Fibroblast of skin of back (primary cell): ENCODE results near the gene CDC20. TPM values are rescaled to one million over a fixed set of nuclear protein-coding genes. Genes with fewer than 3 reads are reported as not detected.

Source experiments
- DNase-seq: peaks from one replicate; pipeline ENCODE4 v3.0.0-alpha.2; 2013
- polyA plus RNA-seq, 2 experiments: library from polyadenylated mRNA; unstranded; fragments of 120-200 nt; gene quantifications; one replicate each; pipeline ENCODE4 v1.2.1, GENCODE V29; 2013; ENCODE audit not compliant: insufficient read length in 2 of 2

Gene CDC20
- 208 TPM for polyA plus RNA-seq (2013, experiment 1 of 2; ENCODE audit: insufficient read length)
- polyA plus RNA-seq (2013, experiment 2 of 2; ENCODE audit: insufficient read length): 29.4 TPM

DNA sequence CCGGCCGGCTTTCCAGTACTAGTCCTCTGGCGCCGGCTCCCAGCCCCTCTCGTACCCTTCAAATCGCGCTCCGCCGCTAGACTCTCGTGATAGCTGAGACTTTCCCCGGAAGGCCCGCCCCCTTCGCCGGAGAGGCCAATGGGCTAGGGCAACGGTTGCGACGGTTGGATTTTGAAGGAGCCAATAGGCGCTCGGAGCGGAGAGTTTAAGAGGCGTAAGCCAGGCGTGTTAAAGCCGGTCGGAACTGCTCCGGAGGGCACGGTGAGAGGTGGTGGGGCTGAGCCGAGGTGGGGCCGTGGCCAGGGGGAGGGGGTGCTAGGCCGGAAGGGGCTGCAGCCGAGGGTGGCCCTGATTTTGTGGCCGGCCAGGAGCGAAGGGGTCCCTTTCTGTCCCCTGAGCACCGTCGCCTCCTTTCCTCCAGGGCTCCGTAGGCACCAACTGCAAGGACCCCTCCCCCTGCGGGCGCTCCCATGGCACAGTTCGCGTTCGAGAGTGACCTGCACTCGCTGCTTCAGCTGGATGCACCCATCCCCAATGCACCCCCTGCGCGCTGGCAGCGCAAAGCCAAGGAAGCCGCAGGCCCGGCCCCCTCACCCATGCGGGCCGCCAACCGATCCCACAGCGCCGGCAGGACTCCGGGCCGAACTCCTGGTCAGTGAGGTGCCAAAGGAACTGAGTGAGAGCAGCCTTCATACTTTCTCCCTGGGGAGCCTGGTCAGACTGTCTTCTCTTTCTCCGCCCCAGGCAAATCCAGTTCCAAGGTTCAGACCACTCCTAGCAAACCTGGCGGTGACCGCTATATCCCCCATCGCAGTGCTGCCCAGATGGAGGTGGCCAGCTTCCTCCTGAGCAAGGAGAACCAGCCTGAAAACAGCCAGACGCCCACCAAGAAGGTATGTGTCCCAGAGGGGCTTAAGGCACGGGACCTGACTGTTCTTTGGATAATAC is at the start of gene CDC20:
CDC20 (plus strand) TSS at position 236 of the 948 bp plus-strand sequence; CDS start at position 471, 235 bp downstream.
- peak; percentile 97 for DNase-seq

DNA sequence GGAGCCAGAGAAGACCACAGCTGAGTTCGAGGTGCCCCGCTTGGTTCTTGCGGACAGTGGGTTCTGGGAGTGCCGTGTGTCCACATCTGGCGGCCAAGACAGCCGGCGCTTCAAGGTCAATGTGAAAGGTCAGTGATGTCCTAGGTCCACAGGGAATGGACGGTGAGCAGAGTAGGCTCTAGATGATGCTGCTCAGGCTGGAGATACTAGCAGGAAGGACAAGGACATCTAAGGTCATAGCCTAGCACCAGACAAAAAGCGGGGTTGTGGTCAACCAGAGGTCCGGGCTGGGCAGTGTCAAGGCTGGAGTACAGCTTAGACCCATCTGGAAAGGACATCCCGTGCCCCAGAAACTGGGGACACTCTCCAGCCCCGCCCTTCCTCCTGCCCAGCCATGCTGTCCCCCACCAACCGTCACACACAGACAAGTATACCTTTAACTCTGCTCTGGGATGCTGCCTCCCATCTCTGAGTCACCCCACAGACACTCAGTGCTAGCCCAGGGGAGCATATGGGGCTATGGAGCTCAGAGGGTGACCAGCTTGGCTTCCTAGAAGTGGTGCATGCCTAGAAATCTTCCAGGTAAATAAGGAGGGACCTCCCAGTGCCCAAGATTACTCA is 49.3 kb upstream of the CDC20 start:
- no peak for DNase-seq

DNA sequence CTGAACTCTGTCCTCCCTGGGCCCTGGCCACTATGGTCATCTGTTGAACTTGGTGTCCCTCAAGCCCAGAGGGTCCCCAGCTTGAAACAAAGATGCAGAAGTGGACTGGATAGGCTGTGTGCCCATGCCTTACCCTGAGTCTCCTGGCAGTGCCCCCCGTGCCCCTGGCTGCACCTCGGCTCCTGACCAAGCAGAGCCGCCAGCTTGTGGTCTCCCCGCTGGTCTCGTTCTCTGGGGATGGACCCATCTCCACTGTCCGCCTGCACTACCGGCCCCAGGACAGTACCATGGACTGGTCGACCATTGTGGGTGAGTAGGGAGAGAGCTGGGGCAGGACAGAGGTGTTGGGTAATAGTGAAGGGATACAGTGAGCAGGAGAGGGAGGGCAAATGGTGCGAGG is 47.3 kb upstream of the CDC20 start:
- DNase-seq: no peak

DNA sequence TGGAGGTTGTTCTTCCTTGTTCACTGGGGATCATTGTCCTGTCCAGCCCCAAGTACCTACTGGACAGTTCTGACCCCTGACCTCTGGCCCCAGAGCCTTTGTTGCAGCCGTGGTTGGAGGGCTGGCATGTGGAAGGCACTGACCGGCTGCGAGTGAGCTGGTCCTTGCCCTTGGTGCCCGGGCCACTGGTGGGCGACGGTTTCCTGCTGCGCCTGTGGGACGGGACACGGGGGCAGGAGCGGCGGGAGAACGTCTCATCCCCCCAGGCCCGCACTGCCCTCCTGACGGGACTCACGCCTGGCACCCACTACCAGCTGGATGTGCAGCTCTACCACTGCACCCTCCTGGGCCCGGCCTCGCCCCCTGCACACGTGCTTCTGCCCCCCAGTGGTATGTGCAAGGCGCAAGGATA is 46.6 kb upstream of the CDC20 start:
- no peak for DNase-seq

DNA sequence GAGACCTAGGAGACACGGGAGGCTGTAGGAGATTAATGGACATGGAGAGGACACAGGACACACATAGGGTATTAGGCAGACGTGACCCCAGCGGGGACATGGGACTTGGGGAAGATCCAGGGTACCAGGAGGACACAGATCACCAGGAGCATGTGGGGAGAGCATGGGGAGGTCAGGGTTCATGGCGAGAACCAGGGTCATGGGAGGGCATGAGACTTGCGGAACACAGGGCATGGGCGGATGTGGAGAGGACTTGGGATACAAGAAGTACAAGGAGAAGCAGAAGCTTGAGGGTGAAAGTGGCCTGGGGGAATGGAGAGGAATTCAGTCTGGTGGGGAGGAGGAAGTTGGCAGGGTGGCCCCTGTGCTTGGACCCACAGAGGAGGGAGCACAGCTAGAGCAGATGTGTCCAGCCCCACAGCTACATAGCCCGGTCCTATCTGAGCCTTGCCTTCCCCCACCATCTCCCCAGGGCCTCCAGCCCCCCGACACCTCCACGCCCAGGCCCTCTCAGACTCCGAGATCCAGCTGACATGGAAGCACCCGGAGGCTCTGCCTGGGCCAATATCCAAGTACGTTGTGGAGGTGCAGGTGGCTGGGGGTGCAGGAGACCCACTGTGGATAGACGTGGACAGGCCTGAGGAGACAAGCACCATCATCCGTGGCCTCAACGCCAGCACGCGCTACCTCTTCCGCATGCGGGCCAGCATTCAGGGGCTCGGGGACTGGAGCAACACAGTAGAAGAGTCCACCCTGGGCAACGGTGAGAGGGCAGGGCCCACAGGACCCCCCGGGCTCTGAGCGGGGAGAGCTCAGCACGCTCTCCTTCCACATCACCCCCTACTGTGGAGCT is 45.9 kb upstream of the CDC20 start:
- no peak for DNase-seq

DNA sequence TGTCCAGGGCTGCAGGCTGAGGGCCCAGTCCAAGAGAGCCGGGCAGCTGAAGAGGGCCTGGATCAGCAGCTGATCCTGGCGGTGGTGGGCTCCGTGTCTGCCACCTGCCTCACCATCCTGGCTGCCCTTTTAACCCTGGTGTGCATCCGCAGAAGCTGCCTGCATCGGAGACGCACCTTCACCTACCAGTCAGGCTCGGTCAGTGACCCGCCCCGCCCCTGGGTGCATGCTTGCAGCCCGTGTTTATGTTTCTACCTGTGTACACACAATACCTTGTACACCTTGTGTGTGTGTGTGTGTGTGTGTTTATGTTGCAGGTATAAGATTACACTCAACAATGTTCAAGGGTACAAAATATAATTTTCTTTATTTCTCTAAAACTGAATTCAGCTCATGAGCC is 45.0 kb upstream of the CDC20 start:
- no peak for DNase-seq

DNA sequence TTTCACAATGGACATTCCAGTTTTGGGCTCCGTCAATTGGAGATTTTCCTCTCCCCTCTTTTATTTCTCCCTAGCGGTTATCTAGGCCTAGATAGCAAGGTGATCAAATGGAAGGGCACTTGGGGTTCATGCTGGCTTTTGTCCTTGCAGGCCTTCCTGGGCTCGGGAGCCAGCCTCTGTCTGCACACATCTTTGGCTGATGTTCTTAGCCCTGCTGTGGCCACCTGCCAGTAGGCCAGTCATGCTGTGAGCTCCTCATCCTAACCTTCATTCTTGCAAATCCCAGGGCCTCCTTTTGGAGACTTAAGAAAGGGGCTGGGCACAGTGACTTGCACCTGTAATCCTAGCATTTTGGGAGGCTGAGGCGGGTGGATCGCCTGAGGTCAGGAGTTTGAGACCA is 44.5 kb upstream of the CDC20 start:
- no peak for DNase-seq

DNA sequence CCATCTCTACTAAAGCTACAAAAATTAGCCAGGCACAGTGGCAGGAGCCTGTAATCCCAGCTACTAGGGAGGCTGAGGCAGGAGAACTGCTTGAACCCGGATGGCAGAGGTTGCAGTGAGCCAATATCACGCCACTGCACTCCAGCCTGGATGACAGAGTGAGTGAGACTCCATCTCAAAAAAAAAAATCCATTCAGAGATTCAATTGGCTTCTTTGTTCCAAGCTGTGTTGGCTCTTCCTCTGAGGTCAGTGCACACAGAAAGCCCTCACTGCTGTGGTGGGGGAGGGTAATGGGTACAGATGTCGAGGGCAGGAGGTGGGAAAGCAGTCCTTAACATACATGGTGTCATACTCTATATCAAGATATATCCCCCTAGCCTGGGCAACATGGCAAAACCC is 43.3 kb upstream of the CDC20 start:
- DNase-seq: no peak

DNA sequence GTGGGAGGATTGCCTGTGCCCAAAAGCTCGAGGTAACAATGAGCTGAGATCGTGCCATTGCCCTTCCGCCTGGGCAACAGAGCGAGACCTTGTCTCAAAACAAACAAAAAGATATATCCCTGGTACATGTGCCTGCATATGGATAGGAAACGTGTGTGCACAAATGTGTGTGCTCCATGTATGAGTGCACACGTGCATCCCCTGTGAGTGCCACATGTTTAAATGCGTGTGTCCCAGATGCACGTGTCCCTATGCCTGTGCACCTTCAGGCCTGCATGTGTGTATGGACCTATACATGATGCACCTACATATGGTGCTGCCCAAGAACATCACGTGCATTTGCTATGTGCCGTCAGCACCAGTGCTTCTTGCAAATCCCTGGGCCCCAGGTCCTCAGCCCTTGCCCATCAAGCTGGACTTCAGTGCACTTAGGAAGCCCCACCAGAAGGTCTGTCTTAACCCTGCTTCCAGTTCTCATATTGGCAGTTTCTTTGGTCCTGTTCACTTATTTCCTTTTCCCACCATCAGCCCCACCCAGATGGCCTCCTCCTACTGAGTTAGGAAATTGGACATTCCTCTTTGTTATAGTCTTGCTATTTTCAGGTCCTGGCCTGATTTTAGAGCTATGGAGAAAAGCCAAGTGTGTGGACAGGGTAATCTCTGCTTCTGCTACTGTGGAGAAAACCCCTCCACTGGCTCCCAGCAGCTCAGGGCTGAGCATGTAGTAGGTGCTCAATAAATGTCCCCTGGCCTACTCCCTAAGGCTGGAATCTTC is 42.6 kb upstream of the CDC20 start:
- no peak for DNase-seq

DNA sequence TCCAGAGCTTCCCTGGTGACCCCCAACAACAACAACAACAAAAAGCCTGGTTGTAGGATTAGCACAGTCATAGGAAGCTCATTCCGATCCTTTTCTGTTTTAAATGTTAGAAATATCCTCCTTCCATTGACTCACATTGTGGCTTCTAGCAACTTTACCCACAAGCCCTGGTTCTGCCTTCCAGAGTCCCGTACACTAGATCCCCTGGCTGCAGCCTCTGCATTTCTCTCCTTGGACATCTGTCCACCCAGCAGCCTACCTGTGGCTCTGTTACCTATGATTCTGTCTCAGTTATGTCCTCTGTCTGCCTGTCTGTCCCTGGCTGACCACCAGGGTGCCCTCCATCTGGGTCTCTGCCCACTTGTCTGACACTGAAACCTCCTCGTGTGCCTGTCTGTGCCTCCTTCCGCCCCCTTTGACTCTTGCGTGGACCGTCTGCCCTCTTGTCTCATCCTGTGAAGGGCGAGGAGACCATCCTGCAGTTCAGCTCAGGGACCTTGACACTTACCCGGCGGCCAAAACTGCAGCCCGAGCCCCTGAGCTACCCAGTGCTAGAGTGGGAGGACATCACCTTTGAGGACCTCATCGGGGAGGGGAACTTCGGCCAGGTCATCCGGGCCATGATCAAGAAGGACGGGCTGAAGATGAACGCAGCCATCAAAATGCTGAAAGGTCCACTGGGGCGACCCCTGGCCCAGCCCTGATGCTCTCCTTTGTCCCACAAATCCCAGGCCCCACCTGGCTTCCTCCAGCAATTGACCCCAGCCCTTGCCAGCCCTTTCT is 41.9 kb upstream of the CDC20 start:
- no peak for DNase-seq

DNA sequence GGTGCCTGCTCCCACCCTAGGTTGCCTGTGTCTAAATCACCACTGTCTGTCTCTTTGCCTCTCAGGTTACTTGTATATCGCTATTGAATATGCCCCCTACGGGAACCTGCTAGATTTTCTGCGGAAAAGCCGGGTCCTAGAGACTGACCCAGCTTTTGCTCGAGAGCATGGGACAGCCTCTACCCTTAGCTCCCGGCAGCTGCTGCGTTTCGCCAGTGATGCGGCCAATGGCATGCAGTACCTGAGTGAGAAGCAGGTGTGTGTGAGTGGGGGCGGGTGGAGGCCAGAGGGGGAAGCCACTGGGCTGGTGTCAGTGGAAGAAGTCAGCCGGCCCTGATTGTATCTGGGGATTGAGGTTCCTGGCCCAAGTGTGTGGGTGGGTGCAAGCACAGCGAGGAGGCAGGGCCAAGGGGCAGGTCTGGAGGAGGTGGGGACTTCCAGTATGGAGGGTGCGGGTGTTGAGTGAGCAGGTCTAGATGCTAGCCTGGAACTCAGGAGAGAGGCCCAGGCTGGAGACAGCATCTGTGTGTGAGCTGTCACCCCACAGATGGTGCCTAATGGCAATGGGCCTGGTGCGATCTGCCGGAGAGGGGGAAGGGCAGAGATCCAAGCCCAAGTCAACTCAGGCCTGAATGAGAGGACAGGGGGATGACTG is 40.8 kb upstream of the CDC20 start:
- DNase-seq: no peak

DNA sequence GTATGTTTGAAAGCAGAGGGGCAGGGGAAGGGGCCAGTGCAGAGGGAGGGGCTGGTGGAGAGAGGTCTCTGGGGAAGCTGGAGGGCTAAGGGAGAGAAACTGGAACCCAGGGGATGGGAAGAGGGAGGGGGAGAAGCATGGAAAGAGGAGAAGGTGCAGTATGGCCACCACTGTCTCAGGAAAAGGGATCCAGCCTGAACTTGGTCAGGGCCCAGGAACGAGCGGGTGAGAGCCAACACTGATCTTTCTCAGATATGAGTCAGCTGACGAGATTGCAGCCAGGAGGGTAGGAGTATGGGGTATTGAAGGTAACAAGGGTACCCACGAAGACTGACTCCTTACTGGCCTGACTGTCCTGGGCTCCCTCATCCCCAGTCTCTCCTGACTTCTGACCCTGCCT is 40.0 kb upstream of the CDC20 start:
- no peak for DNase-seq

DNA sequence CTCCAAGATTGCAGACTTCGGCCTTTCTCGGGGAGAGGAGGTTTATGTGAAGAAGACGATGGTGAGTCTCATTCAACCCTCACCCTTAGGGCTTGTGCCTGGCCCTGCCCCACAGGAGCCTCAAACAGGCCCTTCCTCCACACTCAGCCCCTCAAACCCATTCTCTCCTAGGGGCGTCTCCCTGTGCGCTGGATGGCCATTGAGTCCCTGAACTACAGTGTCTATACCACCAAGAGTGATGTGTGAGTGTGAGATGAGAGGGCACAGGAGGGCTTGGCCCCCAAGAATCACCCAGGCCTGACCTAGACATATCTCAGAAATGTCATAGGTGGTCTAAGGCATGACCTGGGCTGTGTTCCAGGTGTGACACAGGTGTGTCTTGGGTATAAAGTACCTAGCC is 39.5 kb upstream of the CDC20 start:
- no peak for DNase-seq

DNA sequence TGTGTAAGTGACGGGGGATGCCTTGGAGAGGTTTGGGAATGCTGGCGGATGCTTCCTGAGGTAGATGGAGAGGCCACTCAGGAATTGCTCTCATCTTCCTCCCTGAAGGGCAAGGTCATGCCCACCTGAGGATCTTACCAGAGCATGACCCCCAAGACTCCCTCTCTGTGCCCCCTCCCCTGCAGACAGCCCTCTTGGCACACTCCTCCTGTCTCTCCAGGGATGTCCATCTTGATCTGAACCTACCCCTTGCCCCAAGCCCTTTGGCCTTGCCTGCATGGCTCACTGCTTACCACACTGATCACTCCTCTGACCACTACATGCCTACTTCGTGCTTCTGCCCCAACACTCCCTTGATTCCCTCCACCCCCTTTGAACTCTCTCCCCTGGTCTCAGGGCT is 39.0 kb upstream of the CDC20 start:
- DNase-seq: no peak

DNA sequence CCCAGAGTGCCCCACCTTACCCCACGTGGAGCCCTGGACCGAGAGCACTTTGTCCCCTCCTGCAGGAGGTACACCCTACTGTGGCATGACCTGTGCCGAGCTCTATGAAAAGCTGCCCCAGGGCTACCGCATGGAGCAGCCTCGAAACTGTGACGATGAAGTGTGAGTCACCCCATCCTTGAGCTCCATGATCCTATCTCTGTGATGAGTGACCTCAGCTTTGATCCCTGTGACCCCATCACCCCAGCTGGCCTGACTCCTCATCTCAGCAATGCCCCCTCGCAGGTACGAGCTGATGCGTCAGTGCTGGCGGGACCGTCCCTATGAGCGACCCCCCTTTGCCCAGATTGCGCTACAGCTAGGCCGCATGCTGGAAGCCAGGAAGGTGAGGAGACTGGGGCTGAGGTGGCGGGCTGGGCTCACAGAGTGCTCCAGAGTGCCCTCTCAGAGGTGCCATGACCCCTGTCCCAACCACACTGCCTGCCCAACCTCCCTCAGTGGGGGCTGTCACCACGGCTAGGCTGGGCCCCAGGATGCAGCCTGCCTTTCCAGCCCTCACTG is 37.4 kb upstream of the CDC20 start:
- DNase-seq: no peak

DNA sequence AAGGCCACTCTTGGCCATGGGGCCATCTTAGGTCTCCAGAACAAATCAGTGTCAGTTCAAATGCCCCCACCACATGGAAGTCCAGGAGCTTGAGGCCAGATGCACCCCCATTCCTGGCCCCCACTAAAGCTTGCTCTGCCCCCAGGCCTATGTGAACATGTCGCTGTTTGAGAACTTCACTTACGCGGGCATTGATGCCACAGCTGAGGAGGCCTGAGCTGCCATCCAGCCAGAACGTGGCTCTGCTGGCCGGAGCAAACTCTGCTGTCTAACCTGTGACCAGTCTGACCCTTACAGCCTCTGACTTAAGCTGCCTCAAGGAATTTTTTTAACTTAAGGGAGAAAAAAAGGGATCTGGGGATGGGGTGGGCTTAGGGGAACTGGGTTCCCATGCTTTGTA is 36.3 kb upstream of the CDC20 start:
- no peak for DNase-seq

DNA sequence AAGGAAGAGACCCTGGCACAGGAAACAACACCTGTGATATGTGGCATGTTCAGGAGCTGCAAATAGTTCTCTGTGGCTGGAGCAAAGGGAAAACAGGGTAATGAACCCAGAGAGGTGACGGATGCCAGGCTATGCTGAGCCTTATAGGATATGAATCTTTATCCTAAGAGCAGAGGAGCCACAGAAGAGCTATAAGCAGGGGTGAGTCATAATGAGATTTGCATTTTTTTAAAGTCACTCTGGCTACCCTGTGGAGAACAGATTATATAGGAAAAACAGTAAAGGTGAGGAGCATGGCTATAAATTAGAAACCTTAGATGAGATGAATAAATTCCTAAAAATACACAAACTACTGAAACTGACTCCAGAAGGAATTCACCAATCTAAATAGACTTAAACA is 34.0 kb upstream of the CDC20 start:
- DNase-seq: peak; percentile 13

DNA sequence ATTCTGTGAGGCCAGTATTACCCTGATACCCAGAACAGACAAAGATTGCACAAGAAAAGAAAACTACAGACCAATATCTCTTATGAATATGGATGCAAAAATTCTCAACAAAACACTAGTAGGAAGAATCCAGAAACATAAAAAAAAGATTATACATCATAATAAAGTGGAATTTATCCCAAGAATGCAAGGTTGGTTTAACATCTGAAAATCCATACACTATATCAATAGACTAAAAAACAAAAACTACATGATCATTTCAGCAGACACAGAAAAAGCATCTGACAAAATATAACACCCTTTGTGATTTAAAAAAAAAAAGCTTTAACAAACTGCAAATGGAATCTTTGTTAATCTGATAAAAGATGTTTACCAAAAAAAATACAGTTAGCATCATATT is 33.4 kb upstream of the CDC20 start:
- no peak for DNase-seq

DNA sequence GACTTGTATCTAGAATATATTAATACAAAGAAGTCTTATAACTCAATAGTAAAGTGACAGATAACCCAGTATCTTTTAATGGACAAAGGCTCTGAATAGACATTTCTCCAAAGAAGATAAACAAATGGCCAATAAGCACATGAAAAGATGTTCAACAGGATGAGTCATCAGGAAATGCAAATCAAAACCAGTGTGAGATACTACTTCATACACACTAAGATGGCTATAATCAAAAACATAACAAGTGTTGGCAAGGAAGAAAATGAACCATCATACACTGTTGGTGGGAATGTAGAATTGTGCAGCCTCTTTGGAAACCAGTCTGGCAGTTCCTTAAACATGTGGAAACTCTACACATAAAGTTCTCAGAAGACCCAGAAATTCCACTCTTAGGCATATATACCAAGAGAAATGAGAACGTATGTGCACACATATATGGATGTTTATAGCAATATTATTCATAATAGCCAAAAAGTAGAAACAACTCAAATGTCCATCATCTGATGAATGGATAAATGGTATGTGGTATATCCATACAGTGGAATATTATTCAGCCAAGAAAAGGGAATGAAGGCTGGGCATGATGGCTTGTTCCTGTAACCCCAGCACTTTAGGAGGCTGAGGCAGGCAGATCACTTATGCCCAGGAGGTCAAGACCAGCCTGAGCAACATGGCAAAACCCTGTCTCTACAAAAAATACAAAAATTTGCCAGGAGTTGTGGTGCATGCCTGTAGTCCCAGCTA is 31.1 kb upstream of the CDC20 start:
- peak; percentile 32 for DNase-seq
